ENCODE data around the gene GPR33.
"Not testable (repeated sequence)": the region's sequence is repeated elsewhere in the genome, so short reads cannot be mapped to it uniquely, and the experiment has no call there.

GPR33 gene

GRCh38 chr14:31487886-31488285, at the start of gene GPR33:
Gene GPR33 (minus strand): TSS chr14:31488039. CDS start chr14:31483965, 4,074 bp downstream.
- DNase-seq (ENCODE audit: low read depth) = no peak

GRCh38 chr14:31536201-31536960, 48.5 kb upstream of the GPR33 start:
- DNase-seq (ENCODE audit: low read depth) = no peak

GRCh38 chr14:31530136-31530535, 42.3 kb upstream of the GPR33 start:
- DNase-seq (ENCODE audit: low read depth) = no peak

GRCh38 chr14:31529053-31529452, 41.2 kb upstream of the GPR33 start:
- no peak for DNase-seq (ENCODE audit: low read depth)

GRCh38 chr14:31527546-31527945, 39.7 kb upstream of the GPR33 start:
- no peak for DNase-seq (ENCODE audit: low read depth)

GRCh38 chr14:31527087-31527486, 39.2 kb upstream of the GPR33 start:
- DNase-seq (ENCODE audit: low read depth) = no peak

- no peak for DNase-seq (ENCODE audit: low read depth)
These were observed 23.0 kb upstream of the GPR33 start for GRCh38 chr14:31510855-31511254.

- no peak for DNase-seq (ENCODE audit: low read depth)
These were observed 22.4 kb upstream of the GPR33 start for GRCh38 chr14:31510222-31510621.

- DNase-seq (ENCODE audit: low read depth) = no peak
These were observed 20.3 kb upstream of the GPR33 start for GRCh38 chr14:31508135-31508534.

GRCh38 chr14:31505411-31505810, 17.6 kb upstream of the GPR33 start:
- no peak for DNase-seq (ENCODE audit: low read depth)

GRCh38 chr14:31501870-31502269, 14.0 kb upstream of the GPR33 start:
- DNase-seq (ENCODE audit: low read depth) = no peak

- no peak for DNase-seq (ENCODE audit: low read depth)
These were observed 5.1 kb upstream of the GPR33 start for GRCh38 chr14:31492759-31493498.

- no peak for DNase-seq (ENCODE audit: low read depth)
These were observed 1.9 kb upstream of the GPR33 start for GRCh38 chr14:31489691-31490090.

- DNase-seq (ENCODE audit: low read depth) = no peak
These were observed 1.1 kb downstream of the GPR33 start for GRCh38 chr14:31486764-31487163.

GRCh38 chr14:31484754-31485153, 3.1 kb downstream of the GPR33 start:
- DNase-seq (ENCODE audit: low read depth) = no peak

- DNase-seq (ENCODE audit: low read depth) = no peak
These were observed 7.7 kb downstream of the GPR33 start for GRCh38 chr14:31480156-31480555.

GRCh38 chr14:31479027-31479426, 8.8 kb downstream of the GPR33 start:
- no peak for DNase-seq (ENCODE audit: low read depth)

- no peak for DNase-seq (ENCODE audit: low read depth)
These were observed 10.6 kb downstream of the GPR33 start for GRCh38 chr14:31477248-31477647.

- DNase-seq (ENCODE audit: low read depth) = no peak
These were observed 11.5 kb downstream of the GPR33 start for GRCh38 chr14:31476131-31476866.

GRCh38 chr14:31466554-31466953, 21.3 kb downstream of the GPR33 start:
- DNase-seq (ENCODE audit: low read depth) = no peak

GRCh38 chr14:31465111-31465510, 22.7 kb downstream of the GPR33 start:
- DNase-seq (ENCODE audit: low read depth) = no peak

GRCh38 chr14:31462450-31462849, 25.4 kb downstream of the GPR33 start:
- not testable (repeated sequence) for DNase-seq (ENCODE audit: low read depth)

GRCh38 chr14:31461545-31461944, 26.3 kb downstream of the GPR33 start:
- DNase-seq (ENCODE audit: low read depth) = no peak
